Lung (tissue), 12 donors: ENCODE data around the gene LIX1L. TPM values are rescaled to one million over a fixed set of nuclear protein-coding genes. Genes with fewer than 3 reads are reported as not detected.
A peak's percentile ranks its signal among the peaks of the same experiment; 100 is the strongest.

Source experiments
- ATAC-seq: fragments of 200-7000 bp; cut with Tn5 transposase; one replicate; pipeline ENCODE4 v1.9.1; 2020; ENCODE audit warnings: moderate number of reproducible peaks; ENCODE audit not compliant: insufficient read depth, low FRiP score
- DNase-seq, 3 donors: peaks; one replicate each; pipeline ENCODE4 v3.0.0-alpha.2; 2013 to 2017
- H3K27ac ChIP-seq, 2 donors: one replicate each; pipeline ENCODE4 v1.5.1; 2013; ENCODE audit warnings: mild to moderate bottlenecking in 2 of 2, moderate library complexity in 2 of 2, control low read depth in 1 of 2, inconsistent platforms in 1 of 2, low read depth in 1 of 2, low read length in 1 of 2
- H3K27me3 ChIP-seq, 3 donors: one replicate each; pipeline ENCODE4 v1.5.1; 2013; ENCODE audit warnings: low read length in 2 of 3; ENCODE audit not compliant: control insufficient read depth in 3 of 3, insufficient read depth in 3 of 3
- H3K36me3 ChIP-seq, 4 donors: one replicate each; pipeline ENCODE4 v1.5.1; 2013; ENCODE audit warnings: low read length in 4 of 4, mild to moderate bottlenecking in 1 of 4, moderate library complexity in 1 of 4; ENCODE audit not compliant: control insufficient read depth in 4 of 4, insufficient read depth in 4 of 4
- H3K4me1 ChIP-seq, 5 donors: one replicate each; pipeline ENCODE4 v1.5.1; 2013; ENCODE audit warnings: low read length in 5 of 5, mild to moderate bottlenecking in 2 of 5, moderate library complexity in 1 of 5; ENCODE audit not compliant: control insufficient read depth in 5 of 5, insufficient read depth in 5 of 5
- H3K4me3 ChIP-seq: one replicate; pipeline ENCODE4 v1.5.1; 2013; ENCODE audit warnings: mild to moderate bottlenecking, control low read depth, moderate library complexity
- H3K9ac ChIP-seq, 2 donors: one replicate each; pipeline ENCODE4 v1.5.1; 2013; ENCODE audit warnings: low read length in 2 of 2, control low read depth in 1 of 2; ENCODE audit not compliant: insufficient read depth in 1 of 2
- H3K9me3 ChIP-seq, 4 donors: one replicate each; pipeline ENCODE4 v1.5.1; 2013; ENCODE audit warnings: low read length in 3 of 4, mild to moderate bottlenecking in 1 of 4, moderate library complexity in 1 of 4; ENCODE audit not compliant: control insufficient read depth in 4 of 4, insufficient read depth in 3 of 4
- CTCF ChIP-seq: IDR thresholded peaks from 2 replicates; pipeline ENCODE4 v1.5.1; 2012; ENCODE audit warnings: mild to moderate bottlenecking; ENCODE audit errors: control extremely low read depth, extremely low read depth
- WGBS, 2 donors: extraction: QIAGEN DNeasy Blood & Tissue Kit; methylation state at CpG; one replicate each; pipeline ENCODE4 v1.1.7; 2013; 5-methylcytosine and 5-hydroxymethylcytosine counted together
- polyA plus RNA-seq, 2 donors: library from polyadenylated mRNA; stranded (reverse); fragments of 200-250 nt; gene quantifications; one replicate each; pipeline ENCODE4 v1.2.1, GENCODE V29; 2013
- total RNA-seq, 2 donors: library from RNA; depleted of rRNA in 1 of 2; stranded (reverse); fragments of >200 nt in 1 of 2; gene quantifications; one replicate each; pipeline ENCODE4 v1.2.1, GENCODE V29; 2014 to 2021
- donor health status: control.
- donor health status: control.
- donor health status: Bipolar disorder and iron deficiency.
- donor health status: healthy.
- donor health status: DM: yes; HTN: yes; CAD: no.

LIX1L gene
- total and polyA plus RNA-seq, 4 donors, result 7.0 to 30.9 (median 18.9) TPM

DNA sequence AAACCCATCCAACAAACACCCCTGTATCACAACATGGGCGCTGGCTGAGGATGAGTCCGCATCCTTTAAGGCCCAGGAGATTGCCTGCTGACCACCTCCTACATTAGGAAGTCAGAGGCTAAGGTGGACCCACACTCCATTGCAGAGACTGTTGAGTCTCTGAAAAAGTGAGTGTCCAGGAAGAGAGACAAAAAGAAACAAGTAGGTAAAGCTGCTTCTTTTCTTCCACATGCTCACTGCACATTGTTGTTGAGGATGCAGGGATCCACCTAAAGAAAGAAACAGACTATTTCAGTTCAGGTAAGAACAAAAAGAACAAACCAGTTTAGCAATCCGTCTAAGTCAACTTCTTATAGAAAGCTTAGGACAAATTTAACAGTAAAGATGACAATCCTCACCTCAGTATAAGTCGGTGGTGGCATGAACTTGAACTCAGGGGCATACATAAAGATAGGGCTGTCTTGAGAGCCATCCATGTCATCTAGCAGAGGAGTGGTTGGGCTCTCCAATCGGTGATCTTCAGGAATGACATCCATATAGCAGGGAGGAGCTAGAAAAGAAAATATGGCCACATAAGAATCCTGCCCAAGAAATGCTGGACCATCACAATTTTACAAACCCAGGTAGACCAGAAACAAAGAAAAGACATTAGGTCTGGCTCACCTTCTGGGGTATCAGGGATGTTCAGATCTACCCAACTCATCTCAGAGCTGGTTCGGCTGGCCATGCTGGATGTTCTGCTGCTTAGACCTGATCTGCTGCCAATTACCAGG lies 36.0 kb upstream of the LIX1L start:
- peak overlapping the region; percentile 100 for H3K4me3 ChIP-seq
- H3K4me1 ChIP-seq, result peaks cover 7 to 43% (median 10%) of the 10 kb centered on the region in 5 donors
- ATAC-seq (no peak), DNase-seq (no peak)
- H3K36me3 ChIP-seq, result peaks cover 14 to 43% (median 22%) of the 10 kb centered on the region in 4 donors
- peak overlapping the region in 1 of 2 donors; percentile 100 for H3K9ac ChIP-seq
- H3K27ac ChIP-seq, result peak overlapping the region; percentile 85 to 91
- 18 to 21% methylated on average over 6 of the region's 6 CpGs for WGBS, 2 donors
- no peak for TF ChIP-seq CTCF
- no peaks in the 10 kb centered on the region for H3K27me3 ChIP-seq
- H3K9me3 ChIP-seq, result peaks cover 0 to 2% (median 0%) of the 10 kb centered on the region in 4 donors

DNA sequence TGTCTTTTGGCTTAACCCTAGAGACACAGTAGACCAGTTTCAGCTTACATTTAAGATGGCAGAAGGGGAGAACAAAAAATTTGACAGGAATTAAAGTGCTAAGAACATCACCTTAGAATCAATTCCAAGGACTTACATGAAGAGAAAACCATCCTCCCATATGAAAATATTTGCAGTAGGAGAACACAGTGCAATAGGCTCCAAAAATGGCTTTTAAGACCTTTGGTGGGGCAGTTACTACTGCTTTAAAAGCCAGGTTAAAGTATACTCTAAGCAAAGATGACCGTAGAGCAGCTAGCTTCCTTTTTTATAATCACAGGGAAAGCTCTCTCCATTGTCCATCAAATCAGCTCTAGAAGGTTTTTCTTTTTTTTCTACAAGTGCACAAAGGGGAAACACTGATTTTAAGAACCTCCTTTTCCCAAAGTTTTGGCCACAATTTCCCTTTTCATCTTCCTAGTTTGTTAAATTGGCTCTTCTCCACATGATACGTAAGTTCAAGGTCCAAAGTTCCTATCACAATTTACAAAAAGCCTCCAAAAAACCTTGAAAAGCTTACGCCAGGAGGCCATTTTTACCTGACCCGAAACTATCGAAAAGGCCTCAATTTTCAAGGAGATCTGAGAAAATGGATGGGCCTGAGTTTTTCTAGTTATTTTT lies 35.3 kb upstream of the LIX1L start:
- H3K4me3 ChIP-seq, result peak overlapping the region; percentile 100
- DNase-seq (no peak), ATAC-seq (no peak)
- peak overlapping the region; percentile 13 to 63 for H3K9ac ChIP-seq
- H3K36me3 ChIP-seq, result peaks cover 14 to 43% (median 22%) of the 10 kb centered on the region in 4 donors
- peaks cover 0 to 2% (median 0%) of the 10 kb centered on the region in 4 donors for H3K9me3 ChIP-seq
- WGBS, 2 donors, result 29 to 43% methylated on average over 5 of the region's 5 CpGs
- peaks cover 3 to 42% (median 10%) of the 10 kb centered on the region in 5 donors for H3K4me1 ChIP-seq
- H3K27ac ChIP-seq, result peak overlapping the region; percentile 71 to 85
- H3K27me3 ChIP-seq, result no peaks in the 10 kb centered on the region
- TF ChIP-seq CTCF, result no peak

GRCh38 chr1:145992502-145992936 lies 34.7 kb upstream of the LIX1L start:
- DNase-seq (no peak), ATAC-seq (no peak)
- Histone ChIP-seq H3K4me3 (peak overlapping the region; percentile 5), H3K4me1 (peaks cover 3 to 36% (median 8%) of the 10 kb centered on the region in 5 donors), H3K27me3 (no peaks in the 10 kb centered on the region), H3K36me3 (peaks cover 14 to 43% (median 22%) of the 10 kb centered on the region in 4 donors), H3K27ac (peak overlapping the region; percentile 82 to 85), H3K9ac (no peak overlapping the region), H3K9me3 (peaks cover 0 to 2% (median 0%) of the 10 kb centered on the region in 4 donors)
- WGBS, 2 donors, result 33 to 37% methylated on average over 1 of the region's 1 CpG
- TF ChIP-seq CTCF, result no peak
